OCI-LY7 (cell line): ENCODE data around the gene CEP89. TPM values are rescaled to one million over a fixed set of nuclear protein-coding genes. Genes with fewer than 3 reads are reported as not detected.

Source experiments
- BruUV-seq: library from RNA; stranded (reverse); fragments of 400-500 nt; replicated peaks from 2 replicates; lab custom pipeline; 2021; lab: Mats Ljungman, UMichigan
- CTCF ChIA-PET: fragments of 300-600 bp; sonication (Branson Sonifier 250); formaldehyde crosslinking; loops from one replicate; lab custom pipeline; 2022; ENCODE audit warnings: antibody characterized with exemption; ENCODE audit not compliant: unreplicated experiment; lab: Charles Lee
- POLR2A ChIA-PET: fragments of 300-600 bp; sonication (Branson Sonifier 250); formaldehyde crosslinking; loops from one replicate; lab custom pipeline; 2022; ENCODE audit warnings: antibody characterized with exemption; lab: Charles Lee
- DNase-seq: peaks from one replicate; pipeline ENCODE4 v3.0.0-alpha.2; 2015; ENCODE audit warnings: low spot score
- H2AFZ ChIP-seq: fragments of 200-600 bp; sonication (generic), shearing (Covaris generic); 2 replicates; pipeline ENCODE4 v1.6.1; 2014; ENCODE audit warnings: mild to moderate bottlenecking, antibody characterized with exemption, low read length, moderate library complexity
- H3K27ac ChIP-seq: fragments of 200-600 bp; sonication (generic); 2 replicates; pipeline ENCODE4 v1.5.1; 2014; ENCODE audit warnings: mixed run types, low read depth, mild to moderate bottlenecking, moderate library complexity, low read length, inconsistent platforms; ENCODE audit not compliant: poor library complexity, severe bottlenecking
- H3K36me3 ChIP-seq: fragments of 200-600 bp; sonication (generic); 2 replicates; pipeline ENCODE4 v1.6.1; 2014; ENCODE audit warnings: mild to moderate bottlenecking, antibody characterized with exemption, low read length, moderate library complexity, mixed read lengths; ENCODE audit not compliant: insufficient read depth
- H3K4me1 ChIP-seq: fragments of 200-600 bp; sonication (generic); 2 replicates; pipeline ENCODE4 v1.5.1; 2014; ENCODE audit warnings: mild to moderate bottlenecking, low read length; ENCODE audit not compliant: insufficient read depth, poor library complexity, severe bottlenecking
- H3K4me2 ChIP-seq: fragments of 200-600 bp; sonication (generic); 2 replicates; pipeline ENCODE4 v1.6.1; 2014; ENCODE audit warnings: mild to moderate bottlenecking, low read length
- H3K4me3 ChIP-seq: fragments of 200-600 bp; sonication (generic); 2 replicates; pipeline ENCODE4 v1.5.1; 2014; ENCODE audit warnings: mild to moderate bottlenecking, low read depth, low read length; ENCODE audit not compliant: poor library complexity, severe bottlenecking
- H3K79me2 ChIP-seq: fragments of 200-600 bp; sonication (generic); 2 replicates; pipeline ENCODE4 v1.6.1; 2016; ENCODE audit warnings: low read depth, mild to moderate bottlenecking, low read length, moderate library complexity, mixed read lengths; ENCODE audit not compliant: insufficient read depth
- H3K9me2 ChIP-seq: fragments of 200-600 bp; sonication (generic); 2 replicates; pipeline ENCODE4 v1.6.1; 2016; ENCODE audit warnings: mild to moderate bottlenecking, low read length, mixed read lengths; ENCODE audit not compliant: insufficient read depth
- H3K9me3 ChIP-seq: fragments of 200-600 bp; sonication (generic); 2 replicates; pipeline ENCODE4 v1.6.1; 2014; ENCODE audit warnings: mild to moderate bottlenecking, mixed run types, low read length, mixed read lengths
- H4K20me1 ChIP-seq: fragments of 200-600 bp; sonication (generic); 2 replicates; pipeline ENCODE4 v1.6.1; 2014; ENCODE audit warnings: mild to moderate bottlenecking, antibody characterized with exemption, low read length, moderate library complexity, mixed read lengths; ENCODE audit not compliant: insufficient read depth
- CTCF ChIP-seq: fragments of 200-600 bp; sonication (generic); conservative IDR thresholded peaks from 2 replicates; pipeline ENCODE4 v1.5.1; 2014; ENCODE audit warnings: mild to moderate bottlenecking, antibody characterized with exemption, low read length, moderate library complexity, mixed read lengths
- EZH2phosphoT487 ChIP-seq: fragments of 200-600 bp; sonication (generic); IDR thresholded peaks from 2 replicates; pipeline ENCODE4 v1.6.1; 2018; ENCODE audit warnings: low read depth, borderline replicate concordance, mild to moderate bottlenecking, mixed run types, antibody characterized with exemption, low read length, moderate library complexity, mixed read lengths
- intact Hi-C: fragments of 100-400 bp; cut with micrococcal nuclease; formaldehyde crosslinking; loops from one replicate; pipeline ENCODE4 v1.10.0; 2022; ENCODE audit not compliant: unreplicated experiment
- total RNA-seq, 2 experiments: library from RNA; depleted of rRNA in 1 of 2; stranded (reverse); fragments of >200 nt in 1 of 2; shearing (Covaris generic) in 1 of 2; gene quantifications; 2 replicates each; pipeline ENCODE4 v1.2.3, GENCODE V29; 2014 to 2022

CEP89 gene
- total RNA-seq, 2 experiments from 2014 or later: 15.8 to 20.6 TPM

DNA sequence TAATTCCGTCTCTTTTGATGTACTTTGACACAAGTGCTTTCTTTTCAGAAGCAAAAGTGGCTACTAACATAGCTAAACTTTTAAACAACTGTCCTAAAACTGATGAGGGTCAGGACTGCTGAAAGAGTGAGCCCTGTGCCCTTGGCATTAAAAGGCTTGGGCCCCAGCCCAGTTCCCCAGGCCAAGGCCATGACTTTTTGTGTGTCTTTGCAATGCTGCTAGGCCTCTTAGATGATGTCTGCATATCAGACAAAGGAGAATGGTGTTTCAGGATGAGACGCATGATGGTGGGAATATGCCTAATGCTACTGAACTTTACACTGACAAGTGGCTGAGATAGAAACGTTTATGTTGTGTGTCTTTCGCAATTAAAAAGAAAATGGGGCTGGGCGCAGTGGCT, 140.1 kb downstream of the CEP89 start:
- Histone ChIP-seq H3K9me2 (no peaks in the 10 kb centered on the region), H3K79me2 (no peaks in the 10 kb centered on the region), H3K4me3 (no peak overlapping the region), H4K20me1 (no peaks in the 10 kb centered on the region), H3K9me3 (no peaks in the 10 kb centered on the region), H3K4me2 (no peak overlapping the region), H3K36me3 (no peaks in the 10 kb centered on the region), H3K27ac (no peak overlapping the region), H3K4me1 (no peaks in the 10 kb centered on the region), H2AFZ (no peak overlapping the region)
- no TSS peak for BruUV-seq
- no peak for DNase-seq
- TF ChIP-seq CTCF: no peak
- TF ChIP-seq EZH2phosphoT487: no peak
- ChIA-PET CTCF (no interaction called here), POLR2A (no interaction called here)
- intact Hi-C loops: no loop called here

- no TSS peak for BruUV-seq
- Histone ChIP-seq H2AFZ (no peak overlapping the region), H3K36me3 (no peaks in the 10 kb centered on the region), H3K9me2 (no peaks in the 10 kb centered on the region), H3K4me2 (no peak overlapping the region), H3K4me3 (no peak overlapping the region), H3K9me3 (no peaks in the 10 kb centered on the region), H3K79me2 (no peaks in the 10 kb centered on the region), H4K20me1 (no peaks in the 10 kb centered on the region), H3K27ac (no peak overlapping the region), H3K4me1 (no peaks in the 10 kb centered on the region)
- TF ChIP-seq CTCF (no peak), EZH2phosphoT487 (no peak)
- POLR2A ChIA-PET: interaction anchor here (1.2 kb wide), 1 partner anchor 11 kb away, joined by 3 read pairs; no protein-coding TSS in a partner anchor
- CTCF ChIA-PET: no interaction called here
- no peak for DNase-seq
- intact Hi-C loops: no loop called here
Observed at GRCh38 chr19:32830231-32831014, 141.3 kb downstream of the CEP89 start.

DNA sequence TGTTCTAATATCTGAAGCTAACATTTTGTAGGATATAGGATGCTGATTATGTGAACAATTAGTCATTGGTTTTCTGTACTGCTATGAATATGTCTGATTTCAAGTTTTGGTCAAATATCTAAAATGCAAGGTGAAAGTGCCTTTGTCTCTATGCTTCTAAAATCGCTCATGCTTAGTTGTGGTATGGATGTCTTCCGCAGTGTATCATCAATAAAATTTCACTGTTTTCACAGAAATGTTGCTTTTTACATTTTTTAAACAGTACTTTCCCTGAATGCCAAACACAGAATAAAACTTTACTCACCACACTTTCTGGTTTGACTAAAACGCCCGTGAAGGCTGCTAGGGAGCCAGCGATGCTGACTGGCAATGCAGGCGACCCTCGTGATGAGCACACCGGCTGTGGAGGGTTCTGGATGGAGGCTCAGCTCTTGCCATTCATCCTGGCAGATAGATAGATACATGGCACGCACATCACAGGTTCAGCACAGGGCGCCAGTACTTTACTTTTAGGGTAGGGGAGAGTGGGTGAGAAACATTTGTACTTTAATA, 142.3 kb downstream of the CEP89 start:
- H3K4me1 ChIP-seq: no peaks in the 10 kb centered on the region
- no peaks in the 10 kb centered on the region for H3K36me3 ChIP-seq
- no peak overlapping the region for H2AFZ ChIP-seq
- no peaks in the 10 kb centered on the region for H4K20me1 ChIP-seq
- DNase-seq: no peak
- ChIA-PET POLR2A (interaction anchor here (1.2 kb wide), 1 partner anchor 12 kb away, joined by 3 read pairs; no protein-coding TSS in a partner anchor), CTCF (no interaction called here)
- H3K4me2 ChIP-seq: no peak overlapping the region
- intact Hi-C loops: no loop called here
- no peaks in the 10 kb centered on the region for H3K9me3 ChIP-seq
- no peaks in the 10 kb centered on the region for H3K79me2 ChIP-seq
- H3K27ac ChIP-seq: no peak overlapping the region
- H3K4me3 ChIP-seq: no peak overlapping the region
- no peaks in the 10 kb centered on the region for H3K9me2 ChIP-seq
- TF ChIP-seq CTCF (no peak), EZH2phosphoT487 (no peak)
- BruUV-seq: no TSS peak
